ENCODE data around the gene STOX2.
"Not testable (repeated sequence)": the region's sequence is repeated elsewhere in the genome, so short reads cannot be mapped to it uniquely, and the experiment has no call there.

The STOX2 gene

GRCh38 chr4:184022679-184023383 lies 117.7 kb downstream of the STOX2 start:
- no peak for DNase-seq (ENCODE audit: low spot score)

- DNase-seq (ENCODE audit: low spot score) = no peak
These were observed 119.5 kb downstream of the STOX2 start for GRCh38 chr4:184024637-184025036.

GRCh38 chr4:184028561-184029374 lies 123.7 kb downstream of the STOX2 start:
- DNase-seq (ENCODE audit: low spot score) = no peak

- no peak for DNase-seq (ENCODE audit: low spot score)
These were observed 124.9 kb downstream of the STOX2 start for GRCh38 chr4:184030036-184030435.

GRCh38 chr4:184030764-184031163 lies 125.7 kb downstream of the STOX2 start:
- DNase-seq (ENCODE audit: low spot score) = no peak

- no peak for DNase-seq (ENCODE audit: low spot score)
These were observed 127.0 kb downstream of the STOX2 start for GRCh38 chr4:184032091-184032490.

- DNase-seq (ENCODE audit: low spot score) = no peak
These were observed 134.9 kb downstream of the STOX2 start for GRCh38 chr4:184039963-184040383.

GRCh38 chr4:184041156-184041555 lies 136.0 kb downstream of the STOX2 start:
- no peak for DNase-seq (ENCODE audit: low spot score)

GRCh38 chr4:184046148-184046547 lies 141.0 kb downstream of the STOX2 start:
- no peak for DNase-seq (ENCODE audit: low spot score)

GRCh38 chr4:184051262-184051661 lies 146.2 kb downstream of the STOX2 start:
- not testable (repeated sequence) for DNase-seq (ENCODE audit: low spot score)

- no peak for DNase-seq (ENCODE audit: low spot score)
These were observed 147.5 kb downstream of the STOX2 start for GRCh38 chr4:184052616-184053015.

- DNase-seq (ENCODE audit: low spot score) = no peak
These were observed 148.3 kb downstream of the STOX2 start for GRCh38 chr4:184053434-184053833.

- DNase-seq (ENCODE audit: low spot score) = no peak
These were observed 151.8 kb downstream of the STOX2 start for GRCh38 chr4:184056877-184057276.

GRCh38 chr4:184058026-184058425 lies 152.9 kb downstream of the STOX2 start:
- no peak for DNase-seq (ENCODE audit: low spot score)

GRCh38 chr4:184059099-184059498 lies 154.0 kb downstream of the STOX2 start:
- no peak for DNase-seq (ENCODE audit: low spot score)

GRCh38 chr4:184061582-184061981 lies 156.5 kb downstream of the STOX2 start:
- no peak for DNase-seq (ENCODE audit: low spot score)

GRCh38 chr4:184062769-184063168 lies 157.7 kb downstream of the STOX2 start:
- no peak for DNase-seq (ENCODE audit: low spot score)

GRCh38 chr4:184064877-184065276 lies 159.8 kb downstream of the STOX2 start:
- no peak for DNase-seq (ENCODE audit: low spot score)

GRCh38 chr4:184066584-184067300 lies 161.6 kb downstream of the STOX2 start:
- DNase-seq (ENCODE audit: low spot score) = no peak

- no peak for DNase-seq (ENCODE audit: low spot score)
These were observed 162.9 kb downstream of the STOX2 start for GRCh38 chr4:184067931-184068554.

Data from kidney capillary endothelial cell (primary cell).